Thymus (tissue), 11 donors: Measurements from ENCODE around the gene SPCS1. TPM values are rescaled to one million over a fixed set of nuclear protein-coding genes. Genes with fewer than 3 reads are reported as not detected.

ENCODE experiments used
- DNase-seq, 9 donors: peaks; one replicate each; pipeline ENCODE4 v3.0.0-alpha.2; 2013; ENCODE audit warnings: low spot score in 9 of 9, low read depth in 6 of 9, missing footprints in 1 of 9
- H3K27ac ChIP-seq, 2 donors: one replicate each; pipeline ENCODE4 v1.5.1; 2013; ENCODE audit warnings: control low read depth in 1 of 2, low read depth in 1 of 2, low read length in 1 of 2, mild to moderate bottlenecking in 1 of 2, moderate library complexity in 1 of 2
- H3K27me3 ChIP-seq, 2 donors: one replicate each; pipeline ENCODE4 v1.5.1; 2013; ENCODE audit warnings: low read length in 1 of 2; ENCODE audit not compliant: control insufficient read depth in 2 of 2, insufficient read depth in 1 of 2
- H3K36me3 ChIP-seq, 2 donors: one replicate each; pipeline ENCODE4 v1.5.1; 2013; ENCODE audit warnings: low read length in 1 of 2, mild to moderate bottlenecking in 1 of 2, moderate library complexity in 1 of 2; ENCODE audit not compliant: control insufficient read depth in 2 of 2, insufficient read depth in 2 of 2
- H3K4me1 ChIP-seq, 2 donors: one replicate each; pipeline ENCODE4 v1.5.1; 2013; ENCODE audit warnings: low read length in 2 of 2; ENCODE audit not compliant: control insufficient read depth in 2 of 2, insufficient read depth in 2 of 2
- H3K4me3 ChIP-seq, 2 donors: one replicate each; pipeline ENCODE4 v1.5.1; 2013; ENCODE audit warnings: low read length in 2 of 2, control low read depth in 1 of 2, mild to moderate bottlenecking in 1 of 2
- H3K9me3 ChIP-seq, 2 donors: one replicate each; pipeline ENCODE4 v1.5.1; 2013; ENCODE audit warnings: low read length in 1 of 2, mild to moderate bottlenecking in 1 of 2; ENCODE audit not compliant: control insufficient read depth in 2 of 2, insufficient read depth in 1 of 2
- WGBS: extraction: QIAGEN DNeasy Blood & Tissue Kit; methylation state at CpG from one replicate; pipeline ENCODE4 v1.1.7; 2013; 5-methylcytosine and 5-hydroxymethylcytosine counted together
- polyA plus RNA-seq: library from polyadenylated mRNA; stranded (reverse); fragments of 200-250 nt; gene quantifications from one replicate; pipeline ENCODE4 v1.2.3, GENCODE V29; 2013
- total RNA-seq: library from RNA; stranded (reverse); fragments of 120-200 nt; gene quantifications from one replicate; pipeline ENCODE4 v1.2.4, GENCODE V29; 2013
- donor health status: healthy.

The SPCS1 gene
- total and polyA plus RNA-seq, 2 donors, result 71.0 to 167 TPM

GRCh38 chr3:52689151-52689550 is 16.8 kb upstream of the SPCS1 start:
- Histone ChIP-seq H3K9me3 (peaks cover 0 to 6% of the 10 kb centered on the region in 2 donors), H3K36me3 (peaks cover 46 to 70% of the 10 kb centered on the region in 2 donors), H3K4me1 (peaks cover 7 to 9% of the 10 kb centered on the region in 2 donors), H3K27ac (no peak overlapping the region), H3K4me3 (no peak overlapping the region), H3K27me3 (no peaks in the 10 kb centered on the region)
- WGBS, result 98% methylated on average over 3 of the region's 3 CpGs
- DNase-seq, result no peak

- Histone ChIP-seq H3K36me3 (peaks cover 58 to 83% of the 10 kb centered on the region in 2 donors), H3K9me3 (peaks cover 0 to 6% of the 10 kb centered on the region in 2 donors), H3K27me3 (no peaks in the 10 kb centered on the region), H3K27ac (no peak overlapping the region), H3K4me3 (no peak overlapping the region), H3K4me1 (peaks cover 7% of the 10 kb centered on the region in 2 donors)
- no peak for DNase-seq
- 96% methylated on average over 2 of the region's 2 CpGs for WGBS
Observed at GRCh38 chr3:52690560-52690959, 15.3 kb upstream of the SPCS1 start.

GRCh38 chr3:52693071-52693470 is 12.8 kb upstream of the SPCS1 start:
- Histone ChIP-seq H3K27ac (no peak overlapping the region), H3K4me3 (no peak overlapping the region), H3K4me1 (no peaks in the 10 kb centered on the region), H3K27me3 (no peaks in the 10 kb centered on the region), H3K36me3 (peaks cover 68 to 93% of the 10 kb centered on the region in 2 donors), H3K9me3 (peaks cover 0 to 2% of the 10 kb centered on the region in 2 donors)
- DNase-seq, result no peak

- 95% methylated on average over 7 of the region's 7 CpGs for WGBS
Observed at GRCh38 chr3:52694528-52695189, 11.2 kb upstream of the SPCS1 start.

GRCh38 chr3:52695798-52696671 is 9.9 kb upstream of the SPCS1 start:
- Histone ChIP-seq H3K36me3 (peaks cover 48 to 72% of the 10 kb centered on the region in 2 donors), H3K4me3 (no peak overlapping the region), H3K4me1 (no peaks in the 10 kb centered on the region), H3K9me3 (peaks cover 0 to 2% of the 10 kb centered on the region in 2 donors), H3K27me3 (no peaks in the 10 kb centered on the region), H3K27ac (no peak overlapping the region)
- DNase-seq, result no peak
- 98% methylated on average over 4 of the region's 4 CpGs for WGBS

More at GRCh38 chr3:52694528-52695189, 11.2 kb upstream of the SPCS1 start:
- Histone ChIP-seq H3K27me3 (no peaks in the 10 kb centered on the region), H3K4me1 (no peaks in the 10 kb centered on the region), H3K9me3 (peaks cover 0 to 2% of the 10 kb centered on the region in 2 donors), H3K36me3 (peaks cover 55 to 80% of the 10 kb centered on the region in 2 donors), H3K27ac (no peak overlapping the region), H3K4me3 (no peak overlapping the region)
- DNase-seq, result no peak

GRCh38 chr3:52696830-52697631 is 8.9 kb upstream of the SPCS1 start:
- Histone ChIP-seq H3K9me3 (no peaks in the 10 kb centered on the region), H3K27me3 (no peaks in the 10 kb centered on the region), H3K4me3 (no peak overlapping the region), H3K27ac (no peak overlapping the region), H3K4me1 (no peaks in the 10 kb centered on the region), H3K36me3 (peaks cover 44 to 63% of the 10 kb centered on the region in 2 donors)
- DNase-seq, result no peak
- 96% methylated on average over 2 of the region's 2 CpGs for WGBS

- Histone ChIP-seq H3K27ac (no peak overlapping the region), H3K27me3 (no peaks in the 10 kb centered on the region), H3K9me3 (no peaks in the 10 kb centered on the region), H3K4me1 (no peaks in the 10 kb centered on the region), H3K36me3 (peaks cover 38 to 57% of the 10 kb centered on the region in 2 donors), H3K4me3 (no peak overlapping the region)
- DNase-seq, result no peak
- 98% methylated on average over 4 of the region's 4 CpGs for WGBS
Observed at GRCh38 chr3:52697632-52697965, 8.3 kb upstream of the SPCS1 start.

GRCh38 chr3:52703341-52703740 is 2.6 kb upstream of the SPCS1 start:
- no peaks in the 10 kb centered on the region for H3K27me3 ChIP-seq
- no peak overlapping the region for H3K4me3 ChIP-seq
- H3K27ac ChIP-seq, result no peak overlapping the region
- peaks cover 22 to 30% of the 10 kb centered on the region in 2 donors for H3K4me1 ChIP-seq
- H3K9me3 ChIP-seq, result no peaks in the 10 kb centered on the region
- H3K36me3 ChIP-seq, result peaks cover 0 to 11% of the 10 kb centered on the region in 2 donors
- 98% methylated on average over 7 of the region's 7 CpGs for WGBS
- no peak for DNase-seq
